GM08714 (cell line): ENCODE data around the gene RXFP2.

Source experiments
- H3K4me3 ChIP-seq: fragments of 200-500 bp; sonication (Bioruptor generic); 2 replicates; pipeline ENCODE4 v1.5.1; 2014; ENCODE audit warnings: mild to moderate bottlenecking, low read length, inconsistent platforms
- ZNF274 ChIP-seq: IDR thresholded peaks from 2 replicates; pipeline ENCODE4 v1.6.1; 2012; ENCODE audit warnings: mild to moderate bottlenecking, low read depth, low read length

Gene RXFP2, protein sequence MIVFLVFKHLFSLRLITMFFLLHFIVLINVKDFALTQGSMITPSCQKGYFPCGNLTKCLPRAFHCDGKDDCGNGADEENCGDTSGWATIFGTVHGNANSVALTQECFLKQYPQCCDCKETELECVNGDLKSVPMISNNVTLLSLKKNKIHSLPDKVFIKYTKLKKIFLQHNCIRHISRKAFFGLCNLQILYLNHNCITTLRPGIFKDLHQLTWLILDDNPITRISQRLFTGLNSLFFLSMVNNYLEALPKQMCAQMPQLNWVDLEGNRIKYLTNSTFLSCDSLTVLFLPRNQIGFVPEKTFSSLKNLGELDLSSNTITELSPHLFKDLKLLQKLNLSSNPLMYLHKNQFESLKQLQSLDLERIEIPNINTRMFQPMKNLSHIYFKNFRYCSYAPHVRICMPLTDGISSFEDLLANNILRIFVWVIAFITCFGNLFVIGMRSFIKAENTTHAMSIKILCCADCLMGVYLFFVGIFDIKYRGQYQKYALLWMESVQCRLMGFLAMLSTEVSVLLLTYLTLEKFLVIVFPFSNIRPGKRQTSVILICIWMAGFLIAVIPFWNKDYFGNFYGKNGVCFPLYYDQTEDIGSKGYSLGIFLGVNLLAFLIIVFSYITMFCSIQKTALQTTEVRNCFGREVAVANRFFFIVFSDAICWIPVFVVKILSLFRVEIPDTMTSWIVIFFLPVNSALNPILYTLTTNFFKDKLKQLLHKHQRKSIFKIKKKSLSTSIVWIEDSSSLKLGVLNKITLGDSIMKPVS

GRCh38 chr13:31739226-31739625 lies at the start of gene RXFP2:
Gene RXFP2, plus strand, starts transcription at chr13:31739526. Its CDS starts 87 bp downstream, at chr13:31739613.
- no peak within 1 kb of the TSS for H3K4me3 ChIP-seq
- TF ChIP-seq ZNF274 = no peak

GRCh38 chr13:31697290-31697689 lies 42.0 kb upstream of the RXFP2 start:
- no peak overlapping the region for H3K4me3 ChIP-seq
- no peak for TF ChIP-seq ZNF274

DNA sequence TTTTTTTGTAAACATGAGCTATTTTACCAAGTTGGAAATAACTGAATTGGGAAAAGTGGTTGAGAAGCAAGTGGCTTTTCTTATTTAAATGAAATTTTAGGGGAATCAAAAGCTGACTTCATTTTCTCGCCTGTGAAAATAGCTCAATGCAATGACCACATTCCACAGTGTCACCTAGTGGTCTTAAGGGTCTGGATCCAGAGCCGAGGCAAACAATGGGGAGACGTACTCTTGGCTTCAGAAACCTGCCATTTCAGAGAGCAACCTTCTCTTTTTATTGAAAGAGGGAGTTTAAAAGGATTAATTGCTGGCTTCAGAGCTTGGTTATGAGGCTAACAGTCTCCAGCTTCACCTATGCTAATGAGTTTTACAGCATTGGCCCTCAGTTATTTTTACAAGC lies 39.7 kb upstream of the RXFP2 start:
- H3K4me3 ChIP-seq = no peak overlapping the region
- TF ChIP-seq ZNF274 = no peak

GRCh38 chr13:31703780-31704179 lies 35.5 kb upstream of the RXFP2 start:
- no peak for TF ChIP-seq ZNF274

GRCh38 chr13:31706105-31706504 lies 33.2 kb upstream of the RXFP2 start:
- TF ChIP-seq ZNF274 = no peak

More at GRCh38 chr13:31703780-31704179, 35.5 kb upstream of the RXFP2 start:
- H3K4me3 ChIP-seq = no peak overlapping the region

DNA sequence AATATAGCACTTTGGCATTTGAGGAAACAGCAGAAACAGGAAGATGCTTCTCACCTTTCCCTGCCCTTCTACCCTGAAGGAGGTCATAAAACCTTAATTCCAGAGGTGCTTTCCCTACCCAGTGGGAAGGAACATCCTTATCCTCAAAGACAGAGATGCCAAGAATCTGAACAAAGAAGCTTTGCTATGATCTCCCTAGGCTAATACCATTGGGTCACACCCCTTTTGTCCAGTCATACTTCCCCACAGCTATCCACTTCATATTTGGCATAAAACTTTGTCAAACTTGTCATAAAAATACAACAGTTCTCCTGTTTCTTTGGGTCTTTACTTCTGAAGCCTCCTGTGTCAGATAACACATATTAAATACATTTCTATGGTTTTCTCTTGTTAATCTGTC lies 21.7 kb upstream of the RXFP2 start:
- H3K4me3 ChIP-seq = no peak overlapping the region
- no peak for TF ChIP-seq ZNF274

More at GRCh38 chr13:31706105-31706504, 33.2 kb upstream of the RXFP2 start:
- no peak overlapping the region for H3K4me3 ChIP-seq

DNA sequence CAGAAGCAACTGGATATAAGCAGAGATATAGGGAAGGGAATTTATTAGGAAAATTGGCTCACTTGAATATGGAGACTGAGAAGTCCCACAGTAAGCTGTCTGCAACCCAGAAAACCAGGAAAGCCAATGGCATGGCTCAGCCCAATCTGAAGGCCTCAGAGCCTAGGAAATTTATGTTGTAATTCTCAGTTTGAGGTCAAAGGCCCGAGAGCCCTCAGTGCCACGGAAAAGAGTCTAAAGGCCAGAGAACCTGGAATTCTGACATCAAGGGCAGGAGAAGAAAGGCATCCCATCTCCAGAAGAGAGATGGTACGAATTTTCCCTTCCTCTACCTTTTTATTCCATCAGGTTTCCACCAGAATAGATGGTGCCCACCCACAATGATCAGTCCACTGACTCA lies 20.1 kb upstream of the RXFP2 start:
- H3K4me3 ChIP-seq = no peak overlapping the region
- TF ChIP-seq ZNF274 = no peak

DNA sequence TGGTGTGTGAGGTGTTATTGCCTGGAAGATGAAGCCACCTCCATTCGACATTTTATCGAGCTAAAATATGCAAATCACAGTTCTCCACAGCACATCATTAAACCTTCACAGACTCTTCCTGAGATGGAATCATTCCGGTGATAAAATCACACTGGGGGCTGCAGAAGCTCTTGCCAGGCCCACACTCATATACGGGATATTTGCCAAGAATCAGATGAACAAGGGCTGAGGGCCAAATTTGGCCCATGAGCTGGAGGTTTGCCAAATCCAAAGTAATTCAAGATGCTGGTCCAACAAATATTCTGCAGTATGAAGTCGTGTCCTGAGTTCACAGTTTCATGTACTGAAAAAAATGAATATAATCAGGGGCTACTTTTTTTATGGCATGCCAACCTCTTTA lies 16.7 kb upstream of the RXFP2 start:
- H3K4me3 ChIP-seq = no peak overlapping the region
- no peak for TF ChIP-seq ZNF274

DNA sequence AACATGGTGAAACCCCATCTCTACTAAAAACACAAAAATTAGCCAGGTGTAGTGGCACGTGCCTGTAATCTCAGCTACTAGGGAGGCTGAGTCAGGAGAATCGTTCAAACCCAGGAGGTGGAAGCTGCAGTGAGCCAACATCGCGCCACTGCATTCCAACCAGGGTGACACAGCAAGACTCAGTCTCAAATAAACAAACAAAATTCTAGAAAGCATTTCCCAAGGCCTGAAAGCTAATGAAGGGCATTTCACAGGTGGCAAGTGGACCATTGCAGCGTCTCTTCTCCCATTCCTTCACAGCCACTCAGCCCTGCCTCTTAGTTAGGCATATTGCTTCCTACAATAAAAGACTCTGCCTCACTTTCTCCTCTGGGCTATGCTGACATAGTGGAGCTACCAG lies 13.5 kb upstream of the RXFP2 start:
- no peak for TF ChIP-seq ZNF274
- H3K4me3 ChIP-seq = no peak overlapping the region

DNA sequence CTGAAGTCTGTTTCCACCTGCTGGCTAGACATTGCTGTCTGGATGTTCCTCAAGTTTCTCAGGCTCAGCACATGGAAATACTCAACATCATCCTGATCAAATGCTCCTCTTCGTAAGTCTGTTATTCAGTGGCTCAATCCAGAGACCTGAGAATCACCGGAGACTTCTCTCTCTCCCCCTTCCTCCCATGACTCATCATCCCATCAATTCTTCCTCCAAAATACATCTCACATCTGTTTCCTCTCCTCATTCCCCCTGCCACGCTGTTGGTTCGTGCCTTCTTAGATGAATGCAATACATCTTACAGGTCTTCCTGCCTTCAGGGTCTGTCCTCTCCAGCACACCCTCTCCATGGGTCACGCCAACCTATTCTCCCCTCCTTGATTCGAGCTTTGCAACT lies 7.4 kb upstream of the RXFP2 start:
- TF ChIP-seq ZNF274 = no peak
- H3K4me3 ChIP-seq = no peak overlapping the region

- H3K4me3 ChIP-seq = no peak overlapping the region
- no peak for TF ChIP-seq ZNF274
These were observed 6.3 kb upstream of the RXFP2 start for GRCh38 chr13:31733066-31733465.

- H3K4me3 ChIP-seq = no peak overlapping the region
- no peak for TF ChIP-seq ZNF274
These were observed 5.7 kb upstream of the RXFP2 start for GRCh38 chr13:31733647-31734046.

GRCh38 chr13:31742097-31742734 lies 2.9 kb downstream of the RXFP2 start:
- TF ChIP-seq ZNF274 = no peak
- no peak overlapping the region for H3K4me3 ChIP-seq

GRCh38 chr13:31747291-31747690 lies 8.0 kb downstream of the RXFP2 start:
- no peak for TF ChIP-seq ZNF274

DNA sequence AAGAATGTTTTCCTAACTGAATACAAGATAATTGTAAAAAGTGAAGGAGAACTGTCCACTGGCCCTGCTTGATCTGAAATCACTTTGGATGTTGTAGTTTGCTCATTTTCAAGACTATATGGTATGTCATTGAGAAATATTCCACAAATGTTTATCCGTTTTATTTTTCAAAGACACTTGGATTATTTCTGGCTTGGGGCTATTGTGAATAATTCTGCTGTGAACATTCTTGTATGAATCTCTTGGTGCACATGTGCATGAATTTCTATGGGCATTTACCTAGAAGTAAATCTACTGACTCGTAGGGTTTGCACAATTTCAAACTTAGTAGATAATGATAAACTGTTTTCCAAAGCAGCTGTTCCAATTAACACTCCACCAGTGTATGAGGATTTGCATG lies 8.6 kb downstream of the RXFP2 start:
- no peak overlapping the region for H3K4me3 ChIP-seq
- TF ChIP-seq ZNF274 = no peak

More at GRCh38 chr13:31747291-31747690, 8.0 kb downstream of the RXFP2 start:
- no peak overlapping the region for H3K4me3 ChIP-seq
